H9 (cell line): Measurements from ENCODE around the gene MTG1. TPM values are rescaled to one million over a fixed set of nuclear protein-coding genes. Genes with fewer than 3 reads are reported as not detected.

Experiments used
- DNase-seq: peaks from one replicate; pipeline ENCODE4 v3.0.0-alpha.2; 2017
- H2AFZ ChIP-seq: one replicate; pipeline ENCODE4 v1.6.1; 2013; ENCODE audit warnings: mild to moderate bottlenecking, low read length, control low read depth, moderate library complexity
- H2AK5ac ChIP-seq: 2 replicates; pipeline ENCODE4 v1.6.1; 2013; ENCODE audit warnings: low read length, control low read depth, mixed read lengths; ENCODE audit not compliant: insufficient read length
- H2BK120ac ChIP-seq: one replicate; pipeline ENCODE4 v1.6.1; 2013; ENCODE audit warnings: low read depth, mild to moderate bottlenecking, low read length, control low read depth, inconsistent platforms; ENCODE audit not compliant: poor library complexity, severe bottlenecking
- H2BK12ac ChIP-seq: 2 replicates; pipeline ENCODE4 v1.6.1; 2013; ENCODE audit warnings: low read length, control low read depth, mixed read lengths, low read depth; ENCODE audit not compliant: insufficient read length
- H2BK15ac ChIP-seq: 2 replicates; pipeline ENCODE4 v1.6.1; 2013; ENCODE audit warnings: low read depth, low read length, control low read depth
- H2BK20ac ChIP-seq: one replicate; pipeline ENCODE4 v1.6.1; 2013; ENCODE audit warnings: low read depth, mild to moderate bottlenecking, low read length, control low read depth, inconsistent platforms; ENCODE audit not compliant: poor library complexity, severe bottlenecking
- H2BK5ac ChIP-seq: 2 replicates; pipeline ENCODE4 v1.6.1; 2013; ENCODE audit warnings: low read length, control low read depth, mixed read lengths; ENCODE audit not compliant: insufficient read length
- H3K14ac ChIP-seq: 2 replicates; pipeline ENCODE4 v1.6.1; 2013; ENCODE audit warnings: low read length, control low read depth; ENCODE audit not compliant: insufficient read depth
- H3K18ac ChIP-seq: 2 replicates; pipeline ENCODE4 v1.6.1; 2013; ENCODE audit warnings: low read depth, mild to moderate bottlenecking, mixed read lengths, low read length, control low read depth; ENCODE audit not compliant: insufficient read length
- H3K23ac ChIP-seq: 2 replicates; pipeline ENCODE4 v1.6.1; 2013; ENCODE audit warnings: low read length, control low read depth, mixed read lengths, low read depth; ENCODE audit not compliant: insufficient read length
- H3K23me2 ChIP-seq: 2 replicates; pipeline ENCODE4 v1.6.1; 2013; ENCODE audit warnings: low read depth, mild to moderate bottlenecking, mixed read lengths, low read length, control low read depth; ENCODE audit not compliant: insufficient read length, poor library complexity, severe bottlenecking
- H3K27ac ChIP-seq: 2 replicates; pipeline ENCODE4 v1.5.1; 2013; ENCODE audit warnings: low read length, control low read depth, mixed read lengths, low read depth; ENCODE audit not compliant: insufficient read length
- H3K27me3 ChIP-seq: 2 replicates; pipeline ENCODE4 v1.6.1; 2013; ENCODE audit warnings: low read length, control low read depth, inconsistent platforms; ENCODE audit not compliant: insufficient read depth
- H3K4ac ChIP-seq: 2 replicates; pipeline ENCODE4 v1.6.1; 2013; ENCODE audit warnings: low read depth, mild to moderate bottlenecking, control low read depth, inconsistent platforms, low read length, moderate library complexity
- H3K4me1 ChIP-seq: 2 replicates; pipeline ENCODE4 v1.6.1; 2013; ENCODE audit warnings: low read length, control low read depth, inconsistent platforms; ENCODE audit not compliant: insufficient read depth
- H3K4me2 ChIP-seq: 2 replicates; pipeline ENCODE4 v1.6.1; 2013; ENCODE audit warnings: low read length, control low read depth, mixed read lengths; ENCODE audit not compliant: insufficient read length, insufficient read depth
- H3K56ac ChIP-seq: 2 replicates; pipeline ENCODE4 v1.6.1; 2013; ENCODE audit warnings: low read depth, mild to moderate bottlenecking, mixed read lengths, low read length, control low read depth; ENCODE audit not compliant: insufficient read length
- H3K79me1 ChIP-seq: 2 replicates; pipeline ENCODE4 v1.6.1; 2013; ENCODE audit warnings: low read depth, mild to moderate bottlenecking, moderate library complexity, low read length, control low read depth, inconsistent platforms; ENCODE audit not compliant: insufficient read depth, poor library complexity, severe bottlenecking
- H3K79me2 ChIP-seq: 2 replicates; pipeline ENCODE4 v1.6.1; 2013; ENCODE audit warnings: low read length, control low read depth, inconsistent platforms; ENCODE audit not compliant: insufficient read depth
- H3K9ac ChIP-seq: 2 replicates; pipeline ENCODE4 v1.6.1; 2013; ENCODE audit warnings: low read length, control low read depth, mixed read lengths; ENCODE audit not compliant: insufficient read length; ENCODE audit errors: extremely low read depth
- H3K9me3 ChIP-seq: one replicate; pipeline ENCODE4 v1.6.1; 2013; ENCODE audit warnings: low read depth, low read length, inconsistent platforms; ENCODE audit not compliant: control insufficient read depth
- H3T11ph ChIP-seq: one replicate; pipeline ENCODE4 v1.6.1; 2013; ENCODE audit warnings: mild to moderate bottlenecking, low read length, control low read depth, inconsistent platforms
- H4K20me1 ChIP-seq: one replicate; pipeline ENCODE4 v1.6.1; 2013; ENCODE audit not compliant: control insufficient read depth, insufficient read length, insufficient read depth
- H4K5ac ChIP-seq: 2 replicates; pipeline ENCODE4 v1.6.1; 2013; ENCODE audit warnings: low read depth, mild to moderate bottlenecking, mixed read lengths, low read length, control low read depth; ENCODE audit not compliant: insufficient read length
- H4K8ac ChIP-seq: replicated peaks from 2 replicates; pipeline ENCODE4 v1.6.1; 2013; ENCODE audit warnings: low read length, control low read depth, mixed read lengths, low read depth; ENCODE audit not compliant: insufficient read length
- H4K91ac ChIP-seq: 2 replicates; pipeline ENCODE4 v1.6.1; 2013; ENCODE audit warnings: low read depth, mild to moderate bottlenecking, moderate library complexity, mixed read lengths, low read length, control low read depth; ENCODE audit not compliant: insufficient read length
- H3K27ac Mint-ChIP-seq, 3 experiments: 2 replicates in 2 of 3; 3 replicates in 1 of 3; pipeline ENCODE4 v1.8.0; 2020 to 2021; ENCODE audit warnings: mixed read lengths in 3 of 3, mild to moderate bottlenecking in 1 of 3, moderate library complexity in 1 of 3
- H3K27me3 Mint-ChIP-seq: 2 replicates; pipeline ENCODE4 v1.8.0; 2021; ENCODE audit warnings: low read depth, mild to moderate bottlenecking, moderate library complexity, mixed read lengths
- H3K36me3 Mint-ChIP-seq, 3 experiments: 2 replicates in 2 of 3; 3 replicates in 1 of 3; pipeline ENCODE4 v1.8.0; 2020 to 2021; ENCODE audit warnings: low read depth in 3 of 3, mixed read lengths in 3 of 3; ENCODE audit not compliant: insufficient read depth in 1 of 3
- H3K4me1 Mint-ChIP-seq, 2 experiments: 2 replicates each; pipeline ENCODE4 v1.8.0; 2020; ENCODE audit warnings: mixed read lengths in 2 of 2
- H3K4me3 Mint-ChIP-seq, 2 experiments: 2 replicates in 1 of 2; 3 replicates in 1 of 2; pipeline ENCODE4 v1.8.0; 2020 to 2021; ENCODE audit warnings: mild to moderate bottlenecking in 2 of 2, mixed read lengths in 2 of 2, moderate library complexity in 1 of 2
- H3K9me3 Mint-ChIP-seq, 2 experiments: 2 replicates in 1 of 2; 3 replicates in 1 of 2; pipeline ENCODE4 v1.8.0; 2020; ENCODE audit warnings: mild to moderate bottlenecking in 2 of 2, mixed read lengths in 2 of 2, moderate library complexity in 1 of 2
- WGBS: extraction: QIAGEN DNeasy Blood & Tissue Kit; methylation state at CpG from one replicate; pipeline ENCODE4 v1.1.7; 2013; ENCODE audit warnings: missing lambda C conversion rate, low lambda C conversion rate, mixed read lengths; ENCODE audit not compliant: insufficient read length; ENCODE audit errors: extremely low coverage; 5-methylcytosine and 5-hydroxymethylcytosine counted together
- total RNA-seq: library from RNA; stranded (reverse); gene quantifications from 2 replicates; pipeline ENCODE4 v1.2.1, GENCODE V29; 2021
- TF ChIP-seq, protein P1 (sequence below): fragments of 200-600 bp; sonication (generic); conservative IDR thresholded peaks from 3 replicates; pipeline ENCODE4 v1.8.0; 2021; ENCODE audit warnings: antibody characterized with exemption, mild to moderate bottlenecking

Gene MTG1
- total RNA-seq, 1 experiment from 2014 or later: 65.3 TPM

DNA sequence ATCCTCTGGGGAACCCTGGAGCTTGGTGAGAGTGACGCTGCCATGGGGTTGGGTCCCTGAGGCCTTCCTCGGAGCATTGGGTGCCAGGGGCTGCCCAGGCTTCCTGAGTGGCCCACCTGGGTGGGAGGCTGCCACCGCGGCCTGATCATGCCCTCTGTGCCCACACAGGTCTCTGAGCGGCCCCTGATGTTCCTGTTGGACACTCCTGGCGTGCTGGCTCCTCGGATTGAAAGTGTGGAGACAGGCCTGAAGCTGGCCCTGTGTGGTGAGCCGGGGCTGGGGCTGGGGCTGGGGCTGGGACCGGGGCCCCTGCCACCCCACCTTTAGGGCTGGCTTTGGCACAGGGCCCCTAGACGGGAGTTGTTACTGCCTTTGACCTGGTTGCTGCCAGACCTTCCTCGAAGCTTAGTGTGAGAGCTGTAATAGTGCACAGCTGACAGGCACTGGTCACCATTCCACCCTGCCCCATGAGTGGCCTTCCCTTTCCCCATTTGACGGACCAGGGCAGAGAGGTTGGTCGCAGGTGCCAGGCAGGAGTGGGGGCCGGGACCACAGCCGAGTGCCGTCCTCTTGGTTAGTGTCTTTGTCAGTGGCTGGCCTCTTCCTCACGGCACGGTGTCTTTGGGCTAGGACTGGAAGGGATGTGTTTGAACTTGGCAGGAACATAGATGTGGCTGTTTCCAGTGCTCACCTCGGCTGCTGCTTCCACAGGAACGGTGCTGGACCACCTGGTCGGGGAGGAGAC is 8.2 kb downstream of the MTG1 start:
- Mint-ChIP-seq H3K36me3 (peaks cover 66 to 90% (median 88%) of the 10 kb centered on the region in 3 experiments; a peak in 6 of 7 replicates), H3K9me3 (no peaks in the 10 kb centered on the region), H3K27ac (no peak overlapping the region), H3K4me1 (no peaks in the 10 kb centered on the region), H3K27me3 (no peaks in the 10 kb centered on the region), H3K4me3 (no peak overlapping the region)
- no peak overlapping the region for H3K23ac ChIP-seq
- H2BK5ac ChIP-seq: no peak overlapping the region
- H2BK12ac ChIP-seq: no peak overlapping the region
- H3K9ac ChIP-seq: no peak overlapping the region
- H2AFZ ChIP-seq: no peak overlapping the region
- TF ChIP-seq, protein P1, sequence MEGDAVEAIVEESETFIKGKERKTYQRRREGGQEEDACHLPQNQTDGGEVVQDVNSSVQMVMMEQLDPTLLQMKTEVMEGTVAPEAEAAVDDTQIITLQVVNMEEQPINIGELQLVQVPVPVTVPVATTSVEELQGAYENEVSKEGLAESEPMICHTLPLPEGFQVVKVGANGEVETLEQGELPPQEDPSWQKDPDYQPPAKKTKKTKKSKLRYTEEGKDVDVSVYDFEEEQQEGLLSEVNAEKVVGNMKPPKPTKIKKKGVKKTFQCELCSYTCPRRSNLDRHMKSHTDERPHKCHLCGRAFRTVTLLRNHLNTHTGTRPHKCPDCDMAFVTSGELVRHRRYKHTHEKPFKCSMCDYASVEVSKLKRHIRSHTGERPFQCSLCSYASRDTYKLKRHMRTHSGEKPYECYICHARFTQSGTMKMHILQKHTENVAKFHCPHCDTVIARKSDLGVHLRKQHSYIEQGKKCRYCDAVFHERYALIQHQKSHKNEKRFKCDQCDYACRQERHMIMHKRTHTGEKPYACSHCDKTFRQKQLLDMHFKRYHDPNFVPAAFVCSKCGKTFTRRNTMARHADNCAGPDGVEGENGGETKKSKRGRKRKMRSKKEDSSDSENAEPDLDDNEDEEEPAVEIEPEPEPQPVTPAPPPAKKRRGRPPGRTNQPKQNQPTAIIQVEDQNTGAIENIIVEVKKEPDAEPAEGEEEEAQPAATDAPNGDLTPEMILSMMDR: no peak
- no peaks in the 10 kb centered on the region for H3K4me1 ChIP-seq
- no peaks in the 10 kb centered on the region for H3K79me1 ChIP-seq
- whole genome bisulfite sequencing: no CpG with 5 or more reads among the region's 21 CpGs
- H2BK15ac ChIP-seq: no peak overlapping the region
- H3K4ac ChIP-seq: no peak overlapping the region
- H3K27ac ChIP-seq: no peak overlapping the region
- H3K23me2 ChIP-seq: no peaks in the 10 kb centered on the region
- H4K5ac ChIP-seq: no peak overlapping the region
- H2BK20ac ChIP-seq: no peak overlapping the region
- H3T11ph ChIP-seq: no peak overlapping the region
- no peak overlapping the region for H3K4me2 ChIP-seq
- no peak overlapping the region for H3K56ac ChIP-seq
- no peaks in the 10 kb centered on the region for H3K9me3 ChIP-seq
- no peaks in the 10 kb centered on the region for H4K20me1 ChIP-seq
- no peak overlapping the region for H3K14ac ChIP-seq
- H3K27me3 ChIP-seq: no peaks in the 10 kb centered on the region
- H3K18ac ChIP-seq: no peak overlapping the region
- H4K91ac ChIP-seq: no peak overlapping the region
- no peak overlapping the region for H2AK5ac ChIP-seq
- DNase-seq: no peak
- H3K79me2 ChIP-seq: 0 out of 2 replicates have a peak, but pooled peaks cover 1% of the 10 kb centered on the region
- no peak overlapping the region for H2BK120ac ChIP-seq
- H4K8ac ChIP-seq: no peak overlapping the region
